Heart right ventricle (tissue), 16 donors: ENCODE data around the gene MAB21L2. TPM values are rescaled to one million over a fixed set of nuclear protein-coding genes. Genes with fewer than 3 reads are reported as not detected.

Source experiments
- ATAC-seq, 8 donors: fragments of 200-7000 bp; cut with Tn5 transposase; one replicate each; pipeline ENCODE4 v1.9.1; 2020; ENCODE audit warnings: mild to moderate bottlenecking in 8 of 8, moderate library complexity in 8 of 8, moderate number of reproducible peaks in 1 of 8
- DNase-seq, 2 donors: peaks; one replicate each; pipeline ENCODE4 v3.0.0-alpha.2; 2020
- H3K27ac ChIP-seq, 10 donors: fragments of 200-600 bp; sonication (generic) in 2 of 10; one replicate each; pipeline versions ENCODE4 v1.5.0 to v1.8.0; 2020 to 2022; ENCODE audit warnings: mild to moderate bottlenecking in 3 of 10
- H3K27me3 ChIP-seq, 7 donors: fragments of 200-600 bp; one replicate each; pipeline ENCODE4 v1.8.0; 2021 to 2022; ENCODE audit warnings: mild to moderate bottlenecking in 2 of 7
- H3K36me3 ChIP-seq, 9 donors: fragments of 200-600 bp; sonication (generic) in 1 of 9; one replicate each; pipeline versions ENCODE4 v1.5.0 to v1.8.0; 2020 to 2022; ENCODE audit warnings: mild to moderate bottlenecking in 2 of 9
- H3K4me1 ChIP-seq, 9 donors: fragments of 200-600 bp; sonication (generic) in 1 of 9; one replicate each; pipeline versions ENCODE4 v1.5.0 to v1.8.0; 2020 to 2022; ENCODE audit warnings: mild to moderate bottlenecking in 4 of 9
- H3K4me3 ChIP-seq, 10 donors: fragments of 200-600 bp; sonication (generic) in 2 of 10; one replicate each; pipeline versions ENCODE4 v1.5.0 to v1.8.0; 2020 to 2022; ENCODE audit warnings: mild to moderate bottlenecking in 7 of 10, moderate library complexity in 2 of 10
- H3K9me3 ChIP-seq, 11 donors: fragments of 200-600 bp in 10 of 11; sonication (generic) in 2 of 11; one replicate each; pipeline versions ENCODE4 v1.5.0 to v1.8.0; 2013 to 2022; ENCODE audit warnings: mild to moderate bottlenecking in 2 of 11, control low read depth in 1 of 11, moderate library complexity in 1 of 11
- WGBS, 2 donors: extraction: QIAGEN DNeasy Blood & Tissue Kit; methylation state at CpG; one replicate each; pipeline ENCODE4 v1.1.7; 2013; ENCODE audit warnings: inconsistent platforms in 1 of 2; 5-methylcytosine and 5-hydroxymethylcytosine counted together
- intact Hi-C, 10 donors: fragments of 100-400 bp; cut with DNase I; formaldehyde crosslinking; loops; one replicate each; pipeline versions ENCODE4 v1.11.1 to v1.14.2; 2022
- polyA plus RNA-seq, 2 donors: library from polyadenylated mRNA; stranded (reverse); fragments of 200-250 nt; gene quantifications; one replicate each; pipeline ENCODE4 v1.2.3, GENCODE V29; 2013
- total RNA-seq, 10 donors: library from RNA; stranded (reverse); fragmentation: NEBNext Ultra II Directional in 3 of 10; extraction: Animal tissue kit (Norgen Biotek cat#: 25700) in 3 of 10; gene quantifications; one replicate each; pipeline versions ENCODE4 v1.2.1 to v1.2.4, GENCODE V29; 2021 to 2023
- TF ChIP-seq, protein P1 (sequence below), 9 donors: fragments of 200-600 bp; sonication (generic) in 2 of 9; IDR thresholded peaks; one replicate each; pipeline versions ENCODE4 v1.5.0 to v1.8.0; 2021 to 2022; ENCODE audit warnings: antibody characterized with exemption in 9 of 9, mild to moderate bottlenecking in 5 of 9, moderate library complexity in 1 of 9
- donor health status: Arrhythmogenic right ventricular cardiomyopathy.
- donor health status: ischemic (EF 13 %, LVEDD 7.1; RV severe dilation, severe dysfunction).
- donor health status: healthy with polysubstance abuse.
- donor health status: DM: no; HTN: yes; CAD: no.
- donor health status: DM: no; HTN: no; CAD: no.
- donor health status: ischemic (EF 25% LVEDD 6.9; RV normal size, moderate dysfunction).
- donor health status: ischemic (EF 25% LVEDD 5.7; RV mildly dilated, moderate dysfunction).
- donor health status: healthy.
- donor health status: DM: yes; HTN: yes; CAD: no.
- donor health status: Ischemic cardiomyopathy.
- donor health status: ischemic (EF 35%, LVEDD 5.7; RV mildly dilated, moderate dysfunction).
- donor health status: nonischemic (EF 11% LVEDD 7.7; RV severe dilation, severe dysfunction).
- donor health status: DM: yes; HTN: yes; CAD: no.
- donor health status: PGD.
- donor health status: ischemic (EF 29% LVEDD 5.4; RV normal size, mild dysfunction).
- donor health status: nonischemic (EF 23%, LVEDD 6.1; RV moderate dilation, normal function).

The MAB21L2 gene
- total and polyA plus RNA-seq, 12 donors, result 0.03 to 0.15 (median 0.10) TPM; not detected in 6

DNA sequence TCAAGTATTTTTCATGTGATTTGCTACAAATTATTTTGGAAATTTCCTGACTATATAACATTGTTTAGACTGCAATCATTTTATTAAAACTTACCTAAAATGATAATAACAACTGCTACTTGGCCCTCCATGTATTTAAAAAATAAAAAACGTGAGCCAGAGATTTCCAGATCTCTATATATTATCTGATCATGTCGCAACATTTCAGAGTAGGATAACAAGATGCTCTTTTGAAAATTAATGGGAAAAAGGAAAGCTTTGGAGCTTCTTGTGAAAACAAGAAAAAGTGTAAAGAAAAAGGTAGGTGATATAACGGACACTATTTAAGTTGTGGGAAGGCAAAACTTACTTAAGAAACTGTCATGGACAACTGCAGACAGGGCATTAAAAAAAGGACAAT, 14.9 kb upstream of the MAB21L2 start:
- no peak for DNase-seq
- WGBS, 2 donors, result 86 to 94% methylated on average over 3 of the region's 3 CpGs
- Histone ChIP-seq H3K27me3 (no peaks in the 10 kb centered on the region), H3K9me3 (peaks cover 0 to 16% (median 0%) of the 10 kb centered on the region in 11 donors), H3K27ac (no peak overlapping the region), H3K4me3 (no peak overlapping the region), H3K4me1 (no peaks in the 10 kb centered on the region), H3K36me3 (peaks cover 0 to 8% (median 0%) of the 10 kb centered on the region in 9 donors)
- TF ChIP-seq, protein P1, sequence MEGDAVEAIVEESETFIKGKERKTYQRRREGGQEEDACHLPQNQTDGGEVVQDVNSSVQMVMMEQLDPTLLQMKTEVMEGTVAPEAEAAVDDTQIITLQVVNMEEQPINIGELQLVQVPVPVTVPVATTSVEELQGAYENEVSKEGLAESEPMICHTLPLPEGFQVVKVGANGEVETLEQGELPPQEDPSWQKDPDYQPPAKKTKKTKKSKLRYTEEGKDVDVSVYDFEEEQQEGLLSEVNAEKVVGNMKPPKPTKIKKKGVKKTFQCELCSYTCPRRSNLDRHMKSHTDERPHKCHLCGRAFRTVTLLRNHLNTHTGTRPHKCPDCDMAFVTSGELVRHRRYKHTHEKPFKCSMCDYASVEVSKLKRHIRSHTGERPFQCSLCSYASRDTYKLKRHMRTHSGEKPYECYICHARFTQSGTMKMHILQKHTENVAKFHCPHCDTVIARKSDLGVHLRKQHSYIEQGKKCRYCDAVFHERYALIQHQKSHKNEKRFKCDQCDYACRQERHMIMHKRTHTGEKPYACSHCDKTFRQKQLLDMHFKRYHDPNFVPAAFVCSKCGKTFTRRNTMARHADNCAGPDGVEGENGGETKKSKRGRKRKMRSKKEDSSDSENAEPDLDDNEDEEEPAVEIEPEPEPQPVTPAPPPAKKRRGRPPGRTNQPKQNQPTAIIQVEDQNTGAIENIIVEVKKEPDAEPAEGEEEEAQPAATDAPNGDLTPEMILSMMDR (IDR thresholded peaks at IDR 0.05), result no peak
- intact Hi-C loops, result no loop called here
- no peak for ATAC-seq

DNA sequence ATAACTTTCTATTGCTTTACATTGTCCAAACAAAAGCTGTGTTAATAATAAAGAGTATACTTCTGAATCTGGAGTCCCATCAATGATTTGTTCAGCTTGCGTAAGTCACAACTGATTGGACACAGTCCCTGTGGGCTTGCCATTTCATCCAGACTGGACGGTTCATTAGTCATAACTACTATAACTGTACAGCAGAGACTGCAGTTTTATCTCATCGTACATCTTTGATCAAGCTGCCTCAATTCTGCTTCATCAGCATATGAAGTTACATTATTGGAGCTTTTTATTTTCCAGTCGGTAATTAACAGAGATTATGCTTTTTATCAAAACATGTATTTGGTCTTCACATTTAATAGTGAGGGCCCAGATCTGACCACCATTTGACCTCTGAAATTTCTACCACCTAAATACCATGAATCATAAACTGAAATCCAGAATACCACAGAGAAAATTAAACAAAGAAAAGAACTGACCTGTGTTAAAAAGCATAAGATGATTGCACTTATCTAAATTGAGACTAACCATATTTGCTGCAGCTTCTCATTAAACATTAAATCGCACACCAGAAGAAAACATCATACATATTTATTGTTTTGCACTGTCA, 12.5 kb upstream of the MAB21L2 start:
- 89 to 90% methylated on average over 5 of the region's 5 CpGs for WGBS, 2 donors

DNA sequence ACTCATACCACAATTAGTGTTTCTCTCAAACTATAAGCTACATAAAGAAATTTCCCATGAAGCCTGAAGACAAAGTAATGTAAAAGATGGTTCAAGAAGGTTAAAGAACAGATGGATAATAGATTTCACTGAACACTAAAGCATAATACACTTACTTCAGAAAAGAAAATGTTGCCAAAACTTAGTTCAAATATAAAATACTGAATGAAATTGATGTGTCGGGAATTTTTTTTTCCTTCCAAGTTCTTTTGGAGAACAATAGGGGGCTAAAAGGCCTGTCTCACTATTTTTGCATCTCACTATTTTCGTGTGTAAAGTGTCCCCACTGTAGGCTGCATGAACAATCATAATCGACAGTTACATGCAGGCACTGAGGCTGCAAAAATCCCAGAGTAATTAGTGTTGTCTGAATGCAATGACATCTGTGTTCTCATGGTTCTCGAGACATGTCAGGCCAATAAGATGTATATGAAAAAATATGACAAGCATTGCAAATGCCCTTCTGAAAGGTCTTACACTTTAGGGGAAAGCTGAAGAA, 11.9 kb upstream of the MAB21L2 start:
- peaks cover 0 to 1% (median 0%) of the 10 kb centered on the region in 9 donors for H3K36me3 ChIP-seq
- DNase-seq (no peak), ATAC-seq (no peak)
- 88 to 89% methylated on average over 4 of the region's 4 CpGs for WGBS, 2 donors
- peaks cover 0 to 4% (median 0%) of the 10 kb centered on the region in 11 donors for H3K9me3 ChIP-seq
- no peaks in the 10 kb centered on the region for H3K27me3 ChIP-seq
- intact Hi-C loops, result no loop called here
- TF ChIP-seq, protein P1 (IDR thresholded peaks at IDR 0.05), result no peak
- H3K4me3 ChIP-seq, result no peak overlapping the region
- H3K4me1 ChIP-seq, result no peaks in the 10 kb centered on the region
- no peak overlapping the region for H3K27ac ChIP-seq

More for the DNA sequence above, 12.5 kb upstream of the MAB21L2 start:
- no peak for ATAC-seq
- no peak for DNase-seq
- Histone ChIP-seq H3K9me3 (peaks cover 0 to 10% (median 0%) of the 10 kb centered on the region in 11 donors), H3K27me3 (no peaks in the 10 kb centered on the region), H3K4me1 (no peaks in the 10 kb centered on the region), H3K36me3 (peaks cover 0 to 7% (median 0%) of the 10 kb centered on the region in 9 donors), H3K4me3 (no peak overlapping the region), H3K27ac (no peak overlapping the region)
- intact Hi-C loops, result no loop called here
- TF ChIP-seq, protein P1 (IDR thresholded peaks at IDR 0.05), result no peak

DNA sequence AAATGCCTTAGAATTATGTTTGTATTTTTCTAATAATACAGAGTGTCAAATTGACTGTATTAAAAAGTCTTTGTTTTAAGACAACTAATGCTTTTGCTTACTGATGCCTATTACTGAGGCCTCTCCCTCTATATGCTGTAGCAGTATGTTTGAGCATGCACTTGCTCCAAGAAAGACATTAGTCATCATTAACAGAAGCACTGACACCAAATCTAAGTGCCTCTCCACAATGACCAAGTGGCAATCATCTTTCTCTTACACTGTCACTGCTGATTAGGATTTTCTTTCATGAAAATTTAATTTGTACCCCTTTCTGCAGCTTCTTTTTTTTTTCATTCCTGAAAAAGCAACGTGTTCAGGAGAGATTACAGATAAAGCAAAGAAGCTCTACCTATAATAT, 11.1 kb upstream of the MAB21L2 start:
- Histone ChIP-seq H3K9me3 (no peaks in the 10 kb centered on the region), H3K4me3 (no peak overlapping the region), H3K27ac (no peak overlapping the region), H3K36me3 (no peaks in the 10 kb centered on the region), H3K27me3 (no peaks in the 10 kb centered on the region), H3K4me1 (no peaks in the 10 kb centered on the region)
- DNase-seq (no peak), ATAC-seq (no peak)
- intact Hi-C loops, result no loop called here
- WGBS, 2 donors, result 80 to 82% methylated on average over 1 of the region's 1 CpG
- TF ChIP-seq, protein P1 (IDR thresholded peaks at IDR 0.05), result no peak
